HEK293 (cell line): ENCODE measurements around the gene COMMD3.

ENCODE experiments used
- CTCF ChIA-PET: fragments of 350-600 bp; formaldehyde crosslinking; extraction: SDS; loops from one replicate; lab custom pipeline; 2021; ENCODE audit warnings: antibody characterized with exemption; lab: Yijun Ruan, JAX
- POLR2A ChIA-PET: fragments of 300-600 bp; formaldehyde crosslinking; extraction: SDS; loops from one replicate; lab custom pipeline; 2020; ENCODE audit warnings: antibody characterized with exemption, inconsistent platforms; lab: Yijun Ruan, JAX
- H3K27ac ChIP-seq: fragments of 200-500 bp; sonication (Bioruptor generic); 2 replicates; pipeline ENCODE4 v1.5.1; 2014; ENCODE audit warnings: low read depth, low read length, control low read depth, inconsistent platforms; ENCODE audit errors: extremely low read depth
- H3K36me3 ChIP-seq, 2 experiments: fragments of 200-500 bp in 1 of 2; sonication (Bioruptor generic) in 1 of 2; 1 replicate in 1 of 2; 2 replicates in 1 of 2; pipeline ENCODE4 v1.5.1; 2014 to 2017; ENCODE audit warnings: inconsistent platforms in 2 of 2, low read length in 2 of 2; ENCODE audit not compliant: control insufficient read depth in 2 of 2, insufficient read depth in 1 of 2
- H3K4me1 ChIP-seq: fragments of 200-500 bp; sonication (Bioruptor generic); 2 replicates; pipeline ENCODE4 v1.5.1; 2014; ENCODE audit warnings: mild to moderate bottlenecking, low read length, inconsistent platforms; ENCODE audit not compliant: control insufficient read depth, insufficient read depth
- H3K4me3 ChIP-seq: 2 replicates; pipeline ENCODE4 v1.5.1; 2011; ENCODE audit warnings: low read depth, mild to moderate bottlenecking, control low read depth, low read length, moderate library complexity
- H3K9me3 ChIP-seq: fragments of 200-500 bp; sonication (Bioruptor generic); 2 replicates; pipeline ENCODE4 v1.5.1; 2014; ENCODE audit warnings: low read depth, low read length, inconsistent platforms; ENCODE audit not compliant: control insufficient read depth, insufficient read depth
- EGR2 ChIP-seq: fragments of 450-650 bp; formaldehyde crosslinking; IDR thresholded peaks from 2 replicates; pipeline ENCODE4 v1.5.1; 2016; ENCODE audit warnings: low read depth, missing biosample characterization, missing genetic modification characterization
- OSR2 ChIP-seq: fragments of 450-650 bp; formaldehyde crosslinking; IDR thresholded peaks from 2 replicates; pipeline ENCODE4 v1.5.1; 2016; ENCODE audit warnings: missing biosample characterization, missing genetic modification characterization
- ZBTB44 ChIP-seq: fragments of 450-650 bp; IDR thresholded peaks from 2 replicates; pipeline ENCODE4 v1.5.1; 2018; ENCODE audit warnings: missing biosample characterization, mild to moderate bottlenecking, missing genetic modification characterization
- ZNF211 ChIP-seq: fragments of 450-650 bp; formaldehyde crosslinking; IDR thresholded peaks from 2 replicates; pipeline ENCODE4 v1.5.1; 2016; ENCODE audit warnings: low read depth, missing biosample characterization, missing genetic modification characterization
- ZNF24 ChIP-seq: fragments of 450-650 bp; formaldehyde crosslinking; IDR thresholded peaks from 2 replicates; pipeline ENCODE4 v1.5.1; 2016; ENCODE audit warnings: missing biosample characterization, missing genetic modification characterization
- ZNF341 ChIP-seq: fragments of 450-650 bp; formaldehyde crosslinking; IDR thresholded peaks from 2 replicates; pipeline ENCODE4; 2016; ENCODE audit warnings: low read depth, missing biosample characterization, missing genetic modification characterization
- ZNF433 ChIP-seq: fragments of 450-650 bp; formaldehyde crosslinking; IDR thresholded peaks from 2 replicates; pipeline ENCODE4 v1.5.1; 2016; ENCODE audit warnings: missing biosample characterization, missing genetic modification characterization, low read depth
- ZNF473 ChIP-seq: fragments of 450-650 bp; formaldehyde crosslinking; IDR thresholded peaks from 2 replicates; pipeline ENCODE4 v1.5.1; 2017; ENCODE audit warnings: missing biosample characterization, missing genetic modification characterization
- ZNF501 ChIP-seq: fragments of 450-650 bp; formaldehyde crosslinking; IDR thresholded peaks from 2 replicates; pipeline ENCODE4 v1.5.1; 2016; ENCODE audit warnings: missing biosample characterization, missing genetic modification characterization
- ZNF513 ChIP-seq: fragments of 450-650 bp; IDR thresholded peaks from 2 replicates; pipeline ENCODE4 v1.5.1; 2018; ENCODE audit warnings: missing biosample characterization, missing genetic modification characterization
- ZNF548 ChIP-seq: fragments of 450-650 bp; formaldehyde crosslinking; IDR thresholded peaks from 2 replicates; pipeline ENCODE4 v1.5.1; 2016; ENCODE audit warnings: missing biosample characterization, missing genetic modification characterization
- ZNF549 ChIP-seq: fragments of 450-650 bp; IDR thresholded peaks from 2 replicates; pipeline ENCODE4 v1.5.1; 2018; ENCODE audit warnings: missing biosample characterization, missing genetic modification characterization, mild to moderate bottlenecking, inconsistent platforms, moderate library complexity
- ZNF555 ChIP-seq: fragments of 450-650 bp; formaldehyde crosslinking; conservative IDR thresholded peaks from 2 replicates; pipeline ENCODE4 v1.5.1; 2017; ENCODE audit warnings: missing biosample characterization, mild to moderate bottlenecking, missing genetic modification characterization, inconsistent platforms
- ZNF571 ChIP-seq: fragments of 450-650 bp; formaldehyde crosslinking; IDR thresholded peaks from 2 replicates; pipeline ENCODE4 v1.5.0; 2017; ENCODE audit warnings: missing biosample characterization, missing genetic modification characterization
- ZNF596 ChIP-seq: fragments of 450-650 bp; IDR thresholded peaks from 2 replicates; pipeline ENCODE4 v1.5.0; 2018; ENCODE audit warnings: missing biosample characterization, mild to moderate bottlenecking, missing genetic modification characterization, moderate library complexity
- ZNF600 ChIP-seq: fragments of 450-650 bp; formaldehyde crosslinking; IDR thresholded peaks from 2 replicates; pipeline ENCODE4 v1.5.1; 2016; ENCODE audit warnings: missing biosample characterization, missing genetic modification characterization
- ZNF624 ChIP-seq: fragments of 450-650 bp; formaldehyde crosslinking; IDR thresholded peaks from 2 replicates; pipeline ENCODE4 v1.5.1; 2017; ENCODE audit warnings: missing biosample characterization, missing genetic modification characterization
- ZNF645 ChIP-seq: fragments of 450-650 bp; formaldehyde crosslinking; IDR thresholded peaks from 2 replicates; pipeline ENCODE4; 2016; ENCODE audit warnings: missing biosample characterization, missing genetic modification characterization
- ZNF670 ChIP-seq: fragments of 450-650 bp; formaldehyde crosslinking; IDR thresholded peaks from 2 replicates; pipeline ENCODE4 v1.5.1; 2016; ENCODE audit warnings: missing biosample characterization, missing genetic modification characterization, low read depth
- ZNF830 ChIP-seq: fragments of 450-650 bp; IDR thresholded peaks from 2 replicates; pipeline ENCODE4 v1.5.0; 2018; ENCODE audit warnings: missing biosample characterization, missing genetic modification characterization, low read depth, mild to moderate bottlenecking, moderate library complexity
- TF ChIP-seq, protein P1 (sequence below): fragments of 450-650 bp; formaldehyde crosslinking; IDR thresholded peaks from 2 replicates; pipeline ENCODE4 v1.5.1; 2016; ENCODE audit warnings: missing biosample characterization, missing genetic modification characterization
- TF ChIP-seq, protein P2 (sequence below): fragments of 450-650 bp; formaldehyde crosslinking; IDR thresholded peaks from 2 replicates; pipeline ENCODE4 v1.5.1; 2016; ENCODE audit warnings: missing biosample characterization, missing genetic modification characterization
- TF ChIP-seq, protein P3 (sequence below): fragments of 450-650 bp; formaldehyde crosslinking; IDR thresholded peaks from 2 replicates; pipeline ENCODE4 v1.5.1; 2016; ENCODE audit warnings: missing biosample characterization, missing genetic modification characterization, borderline replicate concordance

COMMD3 gene

DNA sequence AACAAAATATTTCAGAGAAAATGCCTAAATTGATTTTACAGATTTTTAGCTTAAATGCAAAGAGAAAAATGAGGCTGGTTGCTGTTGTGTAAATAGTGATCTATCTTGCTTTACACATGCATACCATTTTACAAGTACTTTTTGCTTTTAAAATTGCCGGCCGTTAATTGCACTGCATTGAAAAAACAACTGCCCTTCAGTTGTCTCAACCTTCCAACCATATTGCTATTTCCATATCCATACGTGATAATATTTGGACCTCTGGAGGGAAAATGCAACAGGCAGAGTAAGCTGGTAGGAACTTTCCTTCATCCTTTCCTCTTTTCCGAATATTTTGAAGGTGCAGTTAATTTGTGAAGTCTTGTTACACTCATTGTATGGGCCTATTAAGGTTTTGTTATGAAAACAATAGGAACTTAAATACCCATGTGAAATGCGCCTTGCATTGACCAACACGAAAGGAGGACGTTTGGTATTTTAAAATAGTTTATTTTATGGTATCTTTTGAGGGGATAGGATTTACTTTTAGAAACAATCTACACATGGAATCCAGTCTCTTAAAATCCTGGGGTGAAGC lies 16.0 kb downstream of the COMMD3 start:
- POLR2A ChIA-PET, result no interaction called here
- Histone ChIP-seq H3K4me1 (no peaks in the 10 kb centered on the region; the same call in 1 of the 2 replicates), H3K4me3 (no peak overlapping the region), H3K36me3 (peaks cover 30 to 31% of the 10 kb centered on the region in 2 experiments; a peak in 2 of 3 replicates), H3K27ac (no peak overlapping the region), H3K9me3 (no peaks in the 10 kb centered on the region)
- TF ChIP-seq ZNF555 (tag by site-specific recombination) (no peak), ZBTB44 (tag by site-specific recombination) (0 out of 2 replicates have a peak, but pooled peaks have one; percentile 7)
- CTCF ChIA-PET, result interaction anchor here (0.5 to 0.7 kb wide), 2 partner anchors 350 to 356 kb away, joined by 3 to 8 read pairs; no protein-coding TSS in a partner anchor

DNA sequence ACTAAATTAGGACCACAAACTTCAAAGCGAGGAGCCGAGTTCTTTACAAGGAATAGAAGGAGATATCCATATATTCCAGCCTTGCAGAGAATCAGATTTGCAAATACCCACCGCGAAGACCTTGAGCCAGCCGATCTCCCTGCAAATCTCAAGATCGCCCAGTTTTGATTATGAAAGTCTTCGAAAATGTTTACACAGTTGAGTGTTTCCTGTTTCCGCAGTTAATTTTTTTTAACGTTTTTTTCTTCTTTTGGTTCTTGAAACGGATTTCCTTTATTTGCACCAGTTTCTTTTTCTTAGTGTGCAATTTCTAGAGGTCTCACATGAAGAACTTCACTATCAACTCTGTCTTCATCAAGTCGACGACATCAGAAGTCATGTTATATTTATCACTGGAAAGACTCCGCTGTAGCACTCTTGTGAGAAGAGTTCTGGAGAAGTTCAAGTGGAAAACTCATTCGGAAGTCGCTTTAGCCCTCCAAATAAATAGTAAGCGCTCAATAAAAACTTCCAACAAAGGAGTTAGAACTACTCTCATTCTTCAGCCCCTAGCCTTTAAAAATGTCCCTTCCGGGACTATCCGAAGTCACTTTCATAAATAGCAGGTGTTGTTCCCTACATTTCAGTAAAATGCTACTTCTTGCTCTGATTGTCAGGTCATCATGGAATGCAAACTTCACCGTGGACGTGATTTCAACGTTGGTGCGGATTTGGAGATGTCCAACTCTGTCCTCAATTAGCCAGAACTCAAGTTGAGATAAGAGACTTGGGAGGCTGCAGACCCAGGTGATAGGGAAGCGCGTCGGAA lies 17.2 kb downstream of the COMMD3 start:
- Histone ChIP-seq H3K4me3 (no peak overlapping the region), H3K36me3 (peaks cover 19 to 23% of the 10 kb centered on the region in 2 experiments; a peak in 2 of 3 replicates), H3K9me3 (no peaks in the 10 kb centered on the region), H3K27ac (no peak overlapping the region), H3K4me1 (no peaks in the 10 kb centered on the region; the same call in 1 of the 2 replicates)
- TF ChIP-seq, protein P1, sequence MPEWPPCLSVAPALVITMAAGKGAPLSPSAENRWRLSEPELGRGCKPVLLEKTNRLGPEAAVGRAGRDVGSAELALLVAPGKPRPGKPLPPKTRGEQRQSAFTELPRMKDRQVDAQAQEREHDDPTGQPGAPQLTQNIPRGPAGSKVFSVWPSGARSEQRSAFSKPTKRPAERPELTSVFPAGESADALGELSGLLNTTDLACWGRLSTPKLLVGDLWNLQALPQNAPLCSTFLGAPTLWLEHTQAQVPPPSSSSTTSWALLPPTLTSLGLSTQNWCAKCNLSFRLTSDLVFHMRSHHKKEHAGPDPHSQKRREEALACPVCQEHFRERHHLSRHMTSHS (tag by site-specific recombination), result no peak
- TF ChIP-seq OSR2 (tag by site-specific recombination), result no peak
- TF ChIP-seq ZNF645 (tag by site-specific recombination), result no peak
- TF ChIP-seq ZNF600, result peak; percentile 62; the same call in 1 of the 2 replicates
- ChIA-PET POLR2A (no interaction called here), CTCF (no interaction called here)

- peaks cover 13 to 20% of the 10 kb centered on the region in 2 experiments; a peak in 2 of 3 replicates for H3K36me3 ChIP-seq
- H3K27ac ChIP-seq, result no peak overlapping the region
- H3K9me3 ChIP-seq, result no peaks in the 10 kb centered on the region
- H3K4me3 ChIP-seq, result no peak overlapping the region
- ChIA-PET CTCF (no interaction called here), POLR2A (no interaction called here)
- H3K4me1 ChIP-seq, result no peaks in the 10 kb centered on the region; the same call in 1 of the 2 replicates
- TF ChIP-seq ZNF433 (no peak), ZNF24 (tag by site-specific recombination) (no peak), ZNF624 (no peak), ZNF501 (tag by site-specific recombination) (no peak), ZNF341 (tag by site-specific recombination) (no peak), ZNF211 (tag by site-specific recombination) (no peak), ZNF473 (no peak), ZNF549 (tag by site-specific recombination) (no peak), ZNF596 (tag by site-specific recombination) (no peak), ZNF670 (tag by site-specific recombination) (no peak), ZNF513 (tag by site-specific recombination) (no peak), ZNF548 (tag by site-specific recombination) (no peak), EGR2 (tag by site-specific recombination) (no peak), ZNF830 (no peak), ZNF571 (no peak)
- TF ChIP-seq, protein P2, sequence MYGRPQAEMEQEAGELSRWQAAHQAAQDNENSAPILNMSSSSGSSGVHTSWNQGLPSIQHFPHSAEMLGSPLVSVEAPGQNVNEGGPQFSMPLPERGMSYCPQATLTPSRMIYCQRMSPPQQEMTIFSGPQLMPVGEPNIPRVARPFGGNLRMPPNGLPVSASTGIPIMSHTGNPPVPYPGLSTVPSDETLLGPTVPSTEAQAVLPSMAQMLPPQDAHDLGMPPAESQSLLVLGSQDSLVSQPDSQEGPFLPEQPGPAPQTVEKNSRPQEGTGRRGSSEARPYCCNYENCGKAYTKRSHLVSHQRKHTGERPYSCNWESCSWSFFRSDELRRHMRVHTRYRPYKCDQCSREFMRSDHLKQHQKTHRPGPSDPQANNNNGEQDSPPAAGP (tag by site-specific recombination), result no peak
- TF ChIP-seq, protein P3, sequence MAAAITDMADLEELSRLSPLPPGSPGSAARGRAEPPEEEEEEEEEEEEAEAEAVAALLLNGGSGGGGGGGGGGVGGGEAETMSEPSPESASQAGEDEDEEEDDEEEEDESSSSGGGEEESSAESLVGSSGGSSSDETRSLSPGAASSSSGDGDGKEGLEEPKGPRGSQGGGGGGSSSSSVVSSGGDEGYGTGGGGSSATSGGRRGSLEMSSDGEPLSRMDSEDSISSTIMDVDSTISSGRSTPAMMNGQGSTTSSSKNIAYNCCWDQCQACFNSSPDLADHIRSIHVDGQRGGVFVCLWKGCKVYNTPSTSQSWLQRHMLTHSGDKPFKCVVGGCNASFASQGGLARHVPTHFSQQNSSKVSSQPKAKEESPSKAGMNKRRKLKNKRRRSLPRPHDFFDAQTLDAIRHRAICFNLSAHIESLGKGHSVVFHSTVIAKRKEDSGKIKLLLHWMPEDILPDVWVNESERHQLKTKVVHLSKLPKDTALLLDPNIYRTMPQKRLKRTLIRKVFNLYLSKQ, result no peak
These were observed 17.7 kb downstream of the COMMD3 start for GRCh38 chr10:22333975-22334282.
